ENCODE results near the gene ZNF341. TPM values are rescaled to one million over a fixed set of nuclear protein-coding genes. Genes with fewer than 3 reads are reported as not detected.

ZNF341 gene
- polyA plus RNA-seq, 1 experiment: 2.9 TPM

- H3K36me3 ChIP-seq (ENCODE audit: control insufficient read depth, insufficient read depth, low read length): no peaks in the 10 kb centered on the region
- no peak for TF ChIP-seq CTCF (IDR thresholded peaks at IDR 0.05; ENCODE audit: insufficient read depth, low read depth, low read length)
- peak within 1 kb of the TSS; percentile 93 for H3K4me3 ChIP-seq (ENCODE audit: low read depth, low read length)
- DNase-seq (ENCODE audit: low read depth): peak; percentile 92
- ChIA-PET POLR2A (interaction anchor here (0.7 kb wide), 2 partner anchors 28 to 302 kb away, joined by 3 read pairs; no protein-coding TSS in a partner anchor), CTCF (interaction anchor here (0.6 to 2.0 kb wide), 8 partner anchors 10 to 1771 kb away, joined by 3 to 7 read pairs (median 3); no protein-coding TSS in a partner anchor)
- no peaks in the 10 kb centered on the region for H3K27me3 ChIP-seq (ENCODE audit: control insufficient read depth, insufficient read depth, low read length)
Observed at GRCh38 chr20:33810885-33811775, 79.3 kb downstream of the ZNF341 start, which contains the start of gene CHMP4B. CHMP4B (plus strand) TSS chr20:33811348; CDS start chr20:33811469, 121 bp downstream.

DNA sequence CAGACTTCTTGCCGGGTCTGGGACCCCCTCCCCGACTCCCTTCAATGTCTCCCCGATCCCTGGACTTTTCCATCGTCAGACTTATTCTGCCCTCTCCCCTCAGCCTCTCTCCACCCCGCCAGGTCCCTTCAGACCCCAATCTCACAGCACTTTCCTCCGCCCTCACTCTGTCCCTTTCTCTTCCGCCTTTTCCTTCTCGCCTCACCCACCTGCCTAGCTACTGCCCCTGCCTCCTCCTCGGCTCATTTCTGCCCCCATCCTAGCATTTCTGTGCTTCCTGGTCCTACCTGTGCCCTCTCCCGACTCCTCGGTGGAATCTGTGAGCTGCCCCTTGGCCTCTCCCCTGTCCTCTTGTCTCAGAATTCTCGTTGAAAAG is 80.0 kb downstream of the ZNF341 start:
- no peak for TF ChIP-seq CTCF (IDR thresholded peaks at IDR 0.05; ENCODE audit: insufficient read depth, low read depth, low read length)
- POLR2A ChIA-PET: interaction anchor here (0.5 kb wide), 1 partner anchor 10 kb away, joined by 4 read pairs; no protein-coding TSS in a partner anchor
- no peak for DNase-seq (ENCODE audit: low read depth)
- no peaks in the 10 kb centered on the region for H3K36me3 ChIP-seq (ENCODE audit: control insufficient read depth, insufficient read depth, low read length)
- peak overlapping the region; percentile 93 for H3K4me3 ChIP-seq (ENCODE audit: low read depth, low read length)
- CTCF ChIA-PET: interaction anchor here (1.2 to 2.0 kb wide), 4 partner anchors 12 to 257 kb away, joined by 3 to 7 read pairs (median 4); no protein-coding TSS in a partner anchor
- no peaks in the 10 kb centered on the region for H3K27me3 ChIP-seq (ENCODE audit: control insufficient read depth, insufficient read depth, low read length)

GRCh38 chr20:33812152-33812849 is 80.5 kb downstream of the ZNF341 start:
- POLR2A ChIA-PET: interaction anchor here (0.5 to 0.7 kb wide), 3 partner anchors 10 to 1226 kb away, joined by 4 to 12 read pairs (median 6); no protein-coding TSS in a partner anchor
- TF ChIP-seq CTCF (IDR thresholded peaks at IDR 0.05; ENCODE audit: insufficient read depth, low read depth, low read length): no peak
- no peaks in the 10 kb centered on the region for H3K36me3 ChIP-seq (ENCODE audit: control insufficient read depth, insufficient read depth, low read length)
- peak; percentile 36 for DNase-seq (ENCODE audit: low read depth)
- H3K27me3 ChIP-seq (ENCODE audit: control insufficient read depth, insufficient read depth, low read length): no peaks in the 10 kb centered on the region
- H3K4me3 ChIP-seq (ENCODE audit: low read depth, low read length): peak overlapping the region; percentile 93
- CTCF ChIA-PET: interaction anchor here (1.7 to 2.0 kb wide), 3 partner anchors 14 to 256 kb away, joined by 4 to 7 read pairs (median 5); no protein-coding TSS in a partner anchor

DNA sequence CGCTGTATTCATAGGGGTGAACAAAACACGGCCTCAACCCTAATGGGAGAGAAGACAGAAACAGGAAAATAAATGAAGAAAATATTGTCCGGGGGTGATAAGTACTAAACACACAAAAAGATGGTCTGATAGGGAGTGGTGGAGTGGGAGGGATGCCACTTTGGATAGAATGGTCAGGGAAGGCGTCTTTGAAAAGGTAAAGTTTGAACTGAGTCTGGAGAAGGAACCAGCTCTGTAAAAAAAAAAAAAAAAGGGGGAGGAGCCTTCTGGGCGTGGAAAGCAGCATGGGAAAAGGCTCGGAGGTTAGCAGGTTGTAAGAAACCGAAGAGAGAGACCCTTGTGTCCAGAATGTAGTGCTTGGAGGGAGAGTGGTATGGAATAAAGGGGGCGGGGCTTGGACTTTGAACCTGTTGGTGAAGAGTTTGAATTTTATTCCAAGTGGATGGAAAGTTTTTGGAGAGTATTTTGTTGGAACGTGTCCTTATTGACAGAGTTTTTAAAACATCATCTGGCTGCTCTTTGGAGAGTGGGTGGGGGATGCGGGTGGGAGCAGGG is 81.2 kb downstream of the ZNF341 start:
- ChIA-PET POLR2A (interaction anchor here (0.6 to 0.7 kb wide), 2 partner anchors 10 to 1226 kb away, joined by 6 to 12 read pairs; no protein-coding TSS in a partner anchor), CTCF (interaction anchor here (1.1 to 1.5 kb wide), 2 partner anchors 14 to 356 kb away, joined by 3 read pairs; no protein-coding TSS in a partner anchor)
- no peak for TF ChIP-seq CTCF (IDR thresholded peaks at IDR 0.05; ENCODE audit: insufficient read depth, low read depth, low read length)
- H3K36me3 ChIP-seq (ENCODE audit: control insufficient read depth, insufficient read depth, low read length): no peaks in the 10 kb centered on the region
- no peaks in the 10 kb centered on the region for H3K27me3 ChIP-seq (ENCODE audit: control insufficient read depth, insufficient read depth, low read length)
- H3K4me3 ChIP-seq (ENCODE audit: low read depth, low read length): peak overlapping the region; percentile 93
- no peak for DNase-seq (ENCODE audit: low read depth)
